Adrenal gland (tissue), 5 donors: Measurements from ENCODE around the gene PIEZO1.

Experiments
- CTCF ChIP-seq, 6 experiments: fragments of 450-650 bp in 4 of 6; fragments of 200-600 bp in 2 of 6; sonication (generic) in 1 of 6; IDR thresholded peaks; 1 replicate in 5 of 6; 2 replicates in 1 of 6; pipeline versions ENCODE4 v1.5.1 to v1.8.0; 2016 to 2021; ENCODE audit warnings: antibody characterized with exemption in 6 of 6, mild to moderate bottlenecking in 2 of 6, moderate library complexity in 1 of 6
- POLR2A ChIP-seq, 2 donors: fragments of 450-650 bp; IDR thresholded peaks; one replicate each; pipeline ENCODE4 v1.6.1; 2017; ENCODE audit warnings: antibody characterized with exemption in 2 of 2, mild to moderate bottlenecking in 2 of 2, moderate library complexity in 1 of 2
- donor health status: DM: no; HTN: no; CAD: no.

GRCh38 chr16:88732961-88733294 lies 52.1 kb downstream of the PIEZO1 start:
- TF ChIP-seq POLR2A (IDR thresholded peaks at IDR 0.05) (no peak), CTCF (IDR thresholded peaks at IDR 0.05) (no peak)
